Loucy (cell line): ENCODE measurements around the gene JARID2.

ENCODE experiments used
- CTCF ChIP-seq: fragments of 200-600 bp; sonication (generic); conservative IDR thresholded peaks from 2 replicates; pipeline ENCODE4 v1.5.1; 2014; ENCODE audit warnings: mild to moderate bottlenecking, antibody characterized with exemption, low read length
- EZH2phosphoT487 ChIP-seq: fragments of 200-600 bp; IDR thresholded peaks from 2 replicates; pipeline ENCODE4 v1.6.1; 2018; ENCODE audit warnings: antibody characterized with exemption, mild to moderate bottlenecking, moderate library complexity, borderline replicate concordance

- TF ChIP-seq CTCF (no peak), EZH2phosphoT487 (no peak)
These were observed 85.9 kb downstream of the JARID2 start for GRCh38 chr6:15331629-15332251.
